ENCODE results near the gene RPL9.

The RPL9 gene

GRCh38 chr4:39456946-39457763 is 1.6 kb downstream of the RPL9 start:
- peak overlapping the region; percentile 96 for H3K27ac ChIP-seq
- TF ChIP-seq CTCF (IDR thresholded peaks at IDR 0.05) (no peak), ZFX (IDR thresholded peaks at IDR 0.05; ENCODE audit: borderline replicate concordance) (no peak)

GRCh38 chr4:39455486-39455885 is 3.2 kb downstream of the RPL9 start:
- no peak overlapping the region for H3K27ac ChIP-seq
- no peak for TF ChIP-seq CTCF (IDR thresholded peaks at IDR 0.05)
- TF ChIP-seq ZFX (IDR thresholded peaks at IDR 0.05; ENCODE audit: borderline replicate concordance) = no peak

GRCh38 chr4:39453738-39454137 is 5.0 kb downstream of the RPL9 start:
- H3K27ac ChIP-seq = peak overlapping the region; percentile 23; the same call in 1 of the 2 replicates
- TF ChIP-seq CTCF (IDR thresholded peaks at IDR 0.05) (no peak), ZFX (IDR thresholded peaks at IDR 0.05; ENCODE audit: borderline replicate concordance) (no peak)

- peak overlapping the region; percentile 23; the same call in 1 of the 2 replicates for H3K27ac ChIP-seq
- TF ChIP-seq ZFX (IDR thresholded peaks at IDR 0.05; ENCODE audit: borderline replicate concordance) = no peak
- no peak for TF ChIP-seq CTCF (IDR thresholded peaks at IDR 0.05)
These were observed 5.7 kb downstream of the RPL9 start for GRCh38 chr4:39452860-39453587.

GRCh38 chr4:39452153-39452859 is 6.4 kb downstream of the RPL9 start:
- peak overlapping the region; percentile 91 for H3K27ac ChIP-seq
- TF ChIP-seq ZFX (IDR thresholded peaks at IDR 0.05; ENCODE audit: borderline replicate concordance) = no peak
- no peak for TF ChIP-seq CTCF (IDR thresholded peaks at IDR 0.05)

- TF ChIP-seq CTCF (IDR thresholded peaks at IDR 0.05) (no peak), ZFX (IDR thresholded peaks at IDR 0.05; ENCODE audit: borderline replicate concordance) (no peak)
- H3K27ac ChIP-seq = peak overlapping the region; percentile 91
These were observed 7.2 kb downstream of the RPL9 start for GRCh38 chr4:39451423-39452023.

Measured in 22Rv1 (cell line).